Activated T-helper 1 cell treated with anti-CD3 and anti-CD28 coated beads, Interleukin-2, amount 50 U/mL, for 16 hours (primary cell): ENCODE measurements around the gene AKAP13.
"Not testable (repeated sequence)": the region's sequence is repeated elsewhere in the genome, so short reads cannot be mapped to it uniquely, and the experiment has no call there.

Source experiments
- DNase-seq, 2 donors: peaks; one replicate each; pipeline ENCODE4 v3.0.0-alpha.2; 2020; ENCODE audit warnings: low read depth in 1 of 2, low spot score in 1 of 2

The AKAP13 gene

DNA sequence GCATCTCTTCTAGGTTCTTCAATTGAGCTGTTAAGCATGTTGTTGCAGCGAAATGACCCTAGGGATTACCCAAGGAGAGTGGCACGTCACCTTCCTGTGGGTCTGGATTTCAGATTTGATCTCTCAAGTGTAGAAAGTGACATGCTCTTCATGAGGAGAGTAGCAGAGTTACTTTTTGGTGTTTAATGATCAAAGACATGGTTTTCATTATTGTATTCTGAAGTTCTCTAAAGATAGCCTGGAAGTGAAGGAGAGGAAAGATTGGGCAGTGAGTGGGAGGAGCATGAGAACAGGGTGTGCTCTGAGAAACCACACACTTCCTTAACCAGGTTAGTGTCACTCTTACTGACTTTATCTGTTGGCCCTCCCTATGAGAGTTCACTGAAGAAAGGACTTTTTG is 153.6 kb downstream of the AKAP13 start:
- DNase-seq = no peak

DNA sequence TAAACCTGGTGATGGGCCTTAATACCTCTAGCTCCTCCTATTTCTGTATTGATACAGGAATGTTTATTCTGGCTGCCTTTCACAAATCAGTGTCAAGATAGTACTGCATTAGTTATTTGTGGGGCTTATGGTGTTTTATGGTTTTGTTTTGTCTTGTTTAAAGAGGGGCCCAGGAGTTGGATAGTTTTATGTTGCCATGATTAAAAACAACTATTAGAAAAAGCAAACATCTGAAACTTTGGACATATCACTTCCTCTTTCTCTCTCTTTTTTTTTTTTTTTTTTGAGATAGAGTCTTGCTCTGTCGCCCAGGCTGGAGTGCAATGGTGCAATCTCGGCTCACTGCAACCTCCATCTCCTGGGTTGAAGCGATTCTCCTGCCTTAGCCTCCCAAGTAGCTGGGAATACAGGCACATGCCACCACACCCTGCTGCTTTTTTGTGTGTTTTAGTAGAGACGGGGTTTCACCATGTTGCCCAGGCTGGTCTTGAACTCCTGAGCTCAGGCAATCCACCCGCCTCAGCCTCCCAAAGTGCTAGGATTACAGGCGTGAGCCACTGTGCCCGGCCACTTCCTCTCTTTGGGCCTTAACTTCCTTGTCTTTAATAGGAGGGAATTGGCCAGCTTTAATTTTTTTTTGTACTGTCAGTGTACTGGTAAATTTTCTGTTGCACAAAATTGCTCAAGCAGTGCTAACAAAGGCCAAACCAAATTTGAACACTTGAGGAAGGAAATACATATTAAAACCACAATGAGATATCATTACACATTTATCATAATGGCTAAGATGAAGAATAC is 155.3 kb downstream of the AKAP13 start:
- DNase-seq = not testable (repeated sequence)

DNA sequence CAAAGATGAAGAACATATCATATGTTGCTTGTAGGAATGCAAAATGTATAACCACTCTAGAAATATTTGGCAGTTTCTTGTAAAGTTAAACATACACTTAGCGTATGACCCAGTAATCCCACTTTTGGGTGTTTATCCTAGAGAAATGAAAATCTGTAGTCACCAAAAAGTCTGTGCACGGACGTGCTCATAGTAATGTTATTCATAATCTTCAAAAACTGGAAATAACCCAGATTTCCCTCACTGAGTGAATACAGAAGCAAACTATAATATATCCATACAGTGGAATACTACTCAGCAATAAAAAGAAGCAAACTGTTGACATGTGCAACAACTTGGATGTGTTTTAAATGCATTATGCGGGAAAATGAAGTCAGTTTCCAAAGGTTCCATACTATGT is 155.9 kb downstream of the AKAP13 start:
- no peak for DNase-seq

DNA sequence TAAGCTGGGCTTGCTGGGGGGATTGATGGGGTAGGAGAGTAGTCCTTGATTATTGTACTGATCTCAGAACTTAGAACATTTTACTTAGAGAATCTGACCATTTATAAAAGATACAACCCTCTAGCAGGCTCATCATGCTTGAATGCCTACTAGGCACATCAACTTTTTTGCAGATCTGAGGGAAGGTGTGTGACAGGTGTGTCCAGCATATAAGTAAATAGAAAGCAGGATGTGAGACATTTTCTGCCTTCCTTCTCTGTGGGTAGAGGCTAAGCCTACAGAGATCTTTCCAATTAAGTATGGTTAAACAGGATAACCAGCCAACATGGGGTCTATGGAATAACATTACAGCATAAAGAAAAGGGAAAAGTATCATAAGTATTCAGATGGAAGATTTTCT is 159.1 kb downstream of the AKAP13 start:
- DNase-seq = no peak

DNA sequence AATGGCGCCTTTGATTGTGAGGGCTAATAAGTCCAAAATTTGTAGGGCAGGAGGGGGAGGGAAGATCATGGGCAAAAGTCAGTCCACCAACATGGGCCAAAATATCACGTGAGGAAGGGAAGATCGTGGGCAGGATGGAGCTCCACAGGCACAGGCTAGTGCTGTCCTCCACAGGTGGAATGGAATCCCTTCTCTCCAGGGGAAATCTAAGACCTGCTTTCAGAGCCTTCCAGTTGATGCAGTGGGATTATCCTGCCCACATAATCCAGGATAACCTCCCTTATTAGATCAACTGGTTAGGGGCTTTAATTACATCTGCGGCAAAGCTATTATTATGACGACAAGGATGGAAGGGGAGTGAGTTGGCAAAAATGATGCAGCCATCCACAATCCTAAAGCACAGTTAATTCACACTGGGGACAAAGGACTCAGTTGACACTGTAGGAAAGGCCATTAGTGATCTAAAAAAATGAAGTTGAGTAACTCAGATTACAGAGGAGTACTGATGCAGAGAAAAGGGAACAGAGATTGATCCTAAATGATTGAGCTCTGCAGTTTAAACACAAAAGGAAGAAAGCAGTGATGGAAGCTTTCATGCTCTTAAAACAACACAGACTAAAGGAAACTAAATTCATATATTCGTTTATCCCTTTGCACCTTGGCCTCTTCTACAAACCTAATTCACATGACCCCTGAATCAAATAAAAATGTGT is 159.8 kb downstream of the AKAP13 start:
- DNase-seq = no peak

DNA sequence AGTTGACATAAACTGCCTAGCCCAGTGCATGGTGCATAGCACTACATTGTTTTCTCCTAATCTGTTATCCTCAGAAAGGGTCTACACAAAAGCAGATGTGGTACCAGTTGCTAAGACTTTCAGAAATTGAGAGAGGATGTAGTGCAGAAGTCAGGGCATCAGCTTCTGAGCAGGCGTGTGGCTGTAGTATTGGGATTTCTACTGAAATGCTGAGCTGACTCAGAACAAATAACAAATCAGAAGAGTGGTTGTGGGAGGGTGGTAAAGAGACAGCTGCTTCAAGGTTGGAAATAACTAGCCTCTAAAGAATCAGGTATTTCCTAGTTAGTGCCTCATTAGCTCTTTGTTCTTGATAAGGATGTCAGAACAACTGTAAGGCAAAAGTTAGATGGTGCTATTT is 161.3 kb downstream of the AKAP13 start:
- no peak for DNase-seq

DNA sequence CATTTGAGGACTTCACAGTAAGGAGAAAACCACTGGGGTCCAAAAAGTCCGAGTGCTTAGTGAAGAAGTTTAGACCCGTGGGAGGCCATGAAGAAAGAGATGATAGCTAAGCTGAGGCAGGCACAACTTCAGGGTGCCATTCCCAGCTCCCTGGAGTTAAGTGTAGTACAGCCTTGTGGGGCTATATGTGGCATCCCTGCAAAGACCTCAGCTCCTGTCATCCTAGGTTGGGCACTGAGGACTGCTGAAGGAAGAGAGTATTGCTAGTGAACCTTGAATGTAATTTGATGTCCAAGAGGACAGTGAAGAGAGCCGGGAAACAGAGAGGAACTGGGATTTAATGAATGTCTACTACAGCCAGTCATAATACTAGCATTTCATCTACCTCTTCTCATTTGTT is 162.1 kb downstream of the AKAP13 start:
- DNase-seq = no peak

DNA sequence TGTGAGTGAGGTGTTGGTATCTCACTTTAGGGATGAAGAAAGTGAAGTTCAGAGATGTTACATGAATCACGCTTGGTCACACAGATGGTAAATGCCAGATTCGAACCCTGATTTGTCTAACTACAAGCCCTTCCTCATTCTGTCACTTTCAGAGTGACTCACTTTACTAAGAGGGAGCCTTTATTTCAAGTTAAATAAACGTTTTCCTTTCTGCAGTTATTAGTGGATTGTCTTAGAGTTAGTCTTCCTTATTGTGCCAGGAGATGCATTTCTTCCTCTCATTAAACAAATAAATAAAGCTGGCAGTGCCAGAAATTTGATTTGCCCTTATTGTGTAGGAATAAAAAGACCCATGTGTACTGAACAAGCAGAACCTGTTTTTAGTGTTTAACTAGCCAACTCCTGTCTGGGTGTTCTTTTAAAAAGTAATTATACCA is 162.5 kb downstream of the AKAP13 start:
- no peak for DNase-seq

DNA sequence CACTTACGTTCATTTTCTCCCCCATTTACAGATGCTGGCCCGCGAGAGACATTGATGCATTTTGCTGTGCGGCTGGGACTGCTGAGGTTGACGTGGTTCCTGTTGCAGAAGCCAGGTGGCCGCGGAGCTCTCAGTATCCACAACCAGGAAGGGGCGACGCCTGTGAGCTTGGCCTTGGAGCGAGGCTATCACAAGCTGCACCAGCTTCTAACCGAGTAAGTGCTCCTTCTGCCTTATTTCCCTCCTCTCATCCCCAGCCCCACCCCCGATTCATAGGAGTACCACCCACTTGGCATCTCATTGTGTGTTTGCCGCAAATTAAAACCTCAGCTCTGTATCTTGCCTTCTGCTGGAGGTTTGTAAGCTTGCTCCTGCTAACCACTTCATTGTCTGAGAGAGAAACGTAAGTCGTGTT is 163.3 kb downstream of the AKAP13 start:
- no peak for DNase-seq

DNA sequence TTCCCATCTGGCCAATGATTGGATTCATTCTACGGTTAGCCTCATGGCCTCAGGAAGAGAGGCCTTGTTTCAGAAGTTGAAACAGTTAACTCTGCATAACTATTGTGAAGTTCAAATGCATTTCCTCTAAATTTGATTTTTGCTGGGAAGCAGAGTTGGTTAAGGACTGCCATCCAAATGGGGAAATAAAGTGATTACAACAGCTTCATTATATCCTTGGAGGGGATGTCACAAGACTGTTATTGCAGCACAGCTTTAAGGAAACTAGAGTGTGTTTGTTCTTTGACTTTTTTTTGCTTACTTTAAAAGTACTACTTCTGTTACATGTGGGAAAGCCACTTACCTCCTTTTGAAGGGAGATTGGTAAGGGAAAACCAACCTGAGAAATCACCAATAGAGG is 164.8 kb downstream of the AKAP13 start:
- no peak for DNase-seq

DNA sequence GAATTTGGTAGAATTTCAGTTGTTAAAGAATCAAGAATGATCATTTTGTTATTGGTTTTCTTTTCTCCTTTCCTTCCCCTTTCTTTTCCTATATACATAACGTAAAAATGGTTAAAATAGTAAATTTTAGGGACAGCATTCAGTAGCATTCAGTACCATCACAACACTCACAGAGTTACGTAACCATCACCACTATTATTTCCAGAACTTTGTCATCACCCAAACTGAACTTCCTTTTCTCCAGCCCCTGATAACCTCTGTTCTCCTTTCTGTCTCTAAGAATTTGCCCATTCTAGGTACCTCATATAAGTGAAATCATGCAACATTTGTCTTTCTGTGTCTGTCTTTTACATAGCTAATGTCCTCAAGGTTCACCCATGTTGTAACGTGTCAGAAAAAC is 165.3 kb downstream of the AKAP13 start:
- no peak for DNase-seq

DNA sequence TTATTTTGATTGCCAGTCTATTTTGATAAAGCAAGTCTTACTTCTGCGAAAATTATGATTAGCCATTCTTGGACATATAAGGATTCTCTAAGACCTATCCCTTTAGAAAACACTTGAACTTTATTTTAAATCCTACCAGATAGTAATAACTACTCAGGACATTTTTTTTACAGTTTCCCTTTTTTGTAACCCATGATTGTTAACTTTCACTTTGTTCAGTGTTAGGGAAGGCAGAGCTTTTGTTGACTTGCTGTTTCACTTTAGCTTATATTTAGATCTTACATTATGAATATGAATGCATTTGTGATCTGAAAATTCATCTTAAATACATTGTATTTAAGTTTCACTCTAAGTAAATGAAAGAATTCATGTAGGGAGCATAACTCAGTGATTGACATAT is 167.0 kb downstream of the AKAP13 start:
- DNase-seq = no peak

DNA sequence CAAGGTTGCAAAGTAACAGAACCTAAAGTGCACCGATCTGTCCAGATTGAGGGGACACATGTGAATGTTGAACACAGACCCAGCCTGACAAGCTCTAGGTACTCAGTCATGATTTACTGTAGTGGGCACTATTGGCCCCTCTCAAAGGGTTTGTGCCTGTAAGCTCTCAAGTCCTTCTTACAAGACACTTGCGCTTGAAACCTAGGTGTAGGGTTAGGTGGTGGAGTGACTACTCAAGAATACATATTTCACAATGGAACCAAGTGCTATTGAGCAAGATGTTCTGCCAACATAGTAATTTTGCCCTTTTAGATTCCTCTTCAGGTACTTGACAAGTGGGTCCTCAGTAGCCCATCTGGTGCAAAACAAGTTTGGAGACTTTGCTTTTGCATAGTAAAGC is 169.9 kb downstream of the AKAP13 start:
- DNase-seq = no peak

DNA sequence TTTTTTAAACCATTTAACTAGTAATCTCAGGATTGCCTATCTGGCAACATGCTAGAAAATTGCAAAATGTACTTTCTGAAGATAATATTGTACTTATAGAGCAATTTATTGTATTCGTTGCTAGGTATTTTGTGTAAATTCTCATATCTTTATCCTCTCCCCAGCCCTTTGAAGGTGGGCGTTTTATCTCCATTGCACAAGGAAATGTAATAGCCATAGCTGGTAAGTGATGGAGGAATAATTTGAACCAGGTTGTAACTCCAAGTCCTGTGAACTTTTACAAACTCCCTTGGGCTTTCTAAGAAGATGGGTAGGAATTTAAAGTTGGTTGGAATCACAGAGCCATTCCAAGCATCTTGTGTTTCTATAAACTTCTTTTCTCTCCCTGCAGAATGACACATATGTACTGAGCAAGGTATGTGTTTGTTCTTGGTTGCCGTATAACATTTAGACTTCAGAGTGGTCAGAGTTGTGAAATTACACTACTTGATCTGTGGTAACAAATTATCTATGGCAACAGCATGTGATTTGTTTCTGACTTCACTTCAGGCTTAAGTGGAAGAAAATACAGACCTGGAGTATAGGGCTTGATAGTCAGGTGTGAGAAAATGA is 170.9 kb downstream of the AKAP13 start:
- no peak for DNase-seq

DNA sequence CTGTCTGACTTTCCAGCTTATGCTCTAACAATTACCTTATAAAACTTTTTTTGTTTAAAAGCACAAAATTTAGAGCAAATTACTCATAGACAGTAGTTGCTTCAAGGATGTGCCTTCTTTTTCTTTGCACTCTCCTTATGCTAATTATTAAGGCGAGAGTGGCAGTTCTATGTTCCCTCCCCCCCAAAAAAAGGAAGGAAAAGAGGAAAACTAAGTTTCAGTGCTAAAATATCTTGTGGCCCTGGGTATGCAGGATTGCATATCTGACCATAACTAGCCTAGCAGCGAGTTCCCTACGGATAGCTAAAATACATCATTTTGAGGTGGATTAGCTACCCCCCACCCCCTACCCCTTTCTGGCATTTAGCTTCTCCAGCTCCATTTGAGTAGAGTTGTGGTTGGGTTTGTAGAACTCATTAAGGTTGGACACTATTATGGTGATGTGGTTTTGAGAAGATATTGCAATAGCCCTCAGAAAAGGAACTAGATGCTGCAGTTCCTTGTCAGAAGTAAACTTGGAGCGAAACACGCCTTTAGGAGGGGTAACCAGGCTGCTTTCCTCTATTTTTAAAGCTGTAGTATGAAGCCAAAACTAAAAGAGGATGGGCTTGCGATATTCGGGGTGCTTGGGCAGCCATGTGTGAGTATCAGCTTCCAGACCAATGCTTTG is 174.6 kb downstream of the AKAP13 start:
- no peak for DNase-seq

DNA sequence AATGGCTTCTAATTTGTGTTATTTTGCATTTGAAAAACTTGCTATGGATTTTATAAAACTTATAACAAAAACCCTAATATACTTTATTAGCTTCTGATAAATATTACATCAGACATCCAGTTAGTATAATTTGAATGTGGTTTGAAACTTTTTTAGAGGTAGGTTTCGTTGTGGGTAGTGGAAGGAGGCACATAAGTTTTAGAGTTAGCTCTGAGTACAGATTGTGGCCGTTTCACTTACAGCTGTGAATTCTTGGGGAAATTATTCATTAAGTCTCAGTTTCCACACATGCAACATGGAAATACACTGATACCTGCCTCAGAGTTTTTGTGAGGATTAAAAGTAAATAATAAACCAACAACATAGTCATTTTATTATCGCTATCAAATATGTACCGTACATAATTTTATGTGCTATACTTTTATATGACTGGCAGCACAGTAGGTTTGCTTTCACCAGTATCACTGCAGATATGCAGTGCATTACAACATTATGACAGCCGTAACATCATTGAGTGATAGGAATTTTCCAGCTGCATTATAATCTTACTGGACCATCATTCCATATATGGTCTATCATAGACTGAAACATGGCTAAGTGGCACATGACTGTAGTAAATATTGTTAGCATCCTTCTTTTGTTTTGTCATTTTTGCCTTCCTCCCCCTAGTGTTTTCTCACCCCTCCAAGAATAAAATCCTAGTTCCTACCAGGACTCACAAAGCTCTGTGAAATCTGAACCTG is 175.6 kb downstream of the AKAP13 start:
- no peak for DNase-seq

DNA sequence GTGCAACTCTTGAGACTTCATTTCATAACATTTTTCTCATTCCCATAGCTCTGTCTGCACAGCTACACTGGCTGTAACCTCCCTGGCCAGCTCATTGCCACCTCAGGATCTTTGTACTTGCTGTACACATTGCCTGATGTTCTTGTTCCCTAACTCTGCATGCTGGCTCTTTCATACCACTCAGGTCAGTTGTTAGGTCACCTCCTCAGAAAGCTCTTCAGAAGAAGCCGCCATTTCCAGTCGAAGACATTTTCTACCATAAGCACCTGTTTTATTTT is 176.2 kb downstream of the AKAP13 start:
- DNase-seq = no peak

DNA sequence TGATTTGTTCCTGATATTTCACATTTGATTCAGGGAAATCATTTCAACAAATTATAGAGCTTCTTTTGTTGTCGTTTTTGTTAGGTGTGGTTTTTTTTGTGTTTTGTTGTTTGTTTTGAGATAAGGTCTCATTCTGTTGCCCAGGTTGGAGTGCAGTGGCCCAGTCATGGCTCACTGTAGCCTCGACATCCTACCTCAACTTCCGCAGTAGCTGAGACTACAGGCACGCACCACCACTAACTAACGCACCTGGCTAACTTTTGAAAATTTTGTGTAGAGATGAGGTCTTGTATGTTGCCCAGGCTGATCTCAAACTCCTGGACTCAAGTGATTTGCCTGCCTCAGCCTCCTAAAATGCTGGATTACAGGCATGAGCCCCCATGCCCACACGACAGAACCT is 177.0 kb downstream of the AKAP13 start:
- no peak for DNase-seq

DNA sequence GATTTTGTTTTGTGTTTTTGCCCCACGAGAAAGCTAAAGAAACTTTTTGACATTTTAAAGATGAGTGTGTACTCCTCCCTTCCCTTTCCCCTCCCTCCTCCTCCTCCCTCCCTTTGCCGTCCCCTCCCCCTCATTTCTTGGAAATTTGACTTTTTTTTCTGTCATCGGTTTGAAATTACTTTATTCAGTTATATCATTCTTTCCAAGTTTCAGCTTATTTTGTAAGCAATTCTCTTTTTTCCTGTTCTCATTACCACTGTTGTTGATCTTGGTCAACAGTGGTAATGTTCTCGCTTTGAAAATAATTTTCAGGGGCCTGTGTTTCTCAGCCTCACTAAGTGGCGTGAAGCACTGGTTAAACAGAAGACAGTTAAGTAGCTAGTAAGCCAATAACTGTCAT is 178.4 kb downstream of the AKAP13 start:
- DNase-seq = no peak

DNA sequence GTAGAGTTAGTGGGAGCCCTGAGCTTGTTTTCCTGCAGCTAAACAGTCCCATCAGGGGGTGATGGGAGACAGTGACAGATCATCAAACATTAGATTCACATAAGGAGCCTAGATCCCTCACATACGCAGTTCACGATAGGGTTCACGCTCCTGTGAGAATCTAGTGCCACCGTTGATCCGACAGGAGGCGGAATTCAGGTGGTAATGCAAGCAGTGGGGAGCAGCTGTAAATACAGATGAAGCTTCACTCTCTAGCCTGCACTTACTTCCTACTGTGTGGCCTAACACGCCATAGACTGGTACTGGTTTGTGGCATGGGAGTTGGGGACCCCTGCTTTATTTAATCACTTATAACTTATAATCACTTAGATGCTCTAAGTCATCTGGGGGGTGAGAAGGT is 179.1 kb downstream of the AKAP13 start:
- DNase-seq = no peak

DNA sequence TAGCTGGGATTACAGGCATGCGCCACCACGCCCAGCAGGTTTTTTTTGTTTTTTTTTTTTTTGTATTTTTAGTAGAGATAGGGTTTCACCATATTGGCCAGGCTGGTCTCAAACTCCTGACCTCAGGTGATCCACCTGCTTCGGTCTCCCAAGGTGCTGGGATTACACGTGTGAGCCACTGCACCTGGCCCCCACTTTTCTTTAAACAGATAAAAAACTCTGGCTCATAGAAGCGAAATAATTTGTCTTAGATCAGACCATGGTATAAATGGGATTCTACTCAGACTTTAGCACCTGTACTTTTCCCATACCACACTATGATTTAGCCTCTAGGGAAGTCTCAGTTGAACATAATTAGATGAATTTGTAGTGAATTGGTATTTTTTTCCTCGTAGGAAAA is 182.4 kb downstream of the AKAP13 start:
- no peak for DNase-seq
